Activated CD4-positive, alpha-beta T cell treated with anti-CD3 and anti-CD28 coated beads for 48 hours (primary cell): ENCODE results near the gene DNAAF8.

ENCODE experiments used
- DNase-seq: peaks from one replicate; pipeline ENCODE4 v3.0.0-alpha.2; 2020

The DNAAF8 gene

DNA sequence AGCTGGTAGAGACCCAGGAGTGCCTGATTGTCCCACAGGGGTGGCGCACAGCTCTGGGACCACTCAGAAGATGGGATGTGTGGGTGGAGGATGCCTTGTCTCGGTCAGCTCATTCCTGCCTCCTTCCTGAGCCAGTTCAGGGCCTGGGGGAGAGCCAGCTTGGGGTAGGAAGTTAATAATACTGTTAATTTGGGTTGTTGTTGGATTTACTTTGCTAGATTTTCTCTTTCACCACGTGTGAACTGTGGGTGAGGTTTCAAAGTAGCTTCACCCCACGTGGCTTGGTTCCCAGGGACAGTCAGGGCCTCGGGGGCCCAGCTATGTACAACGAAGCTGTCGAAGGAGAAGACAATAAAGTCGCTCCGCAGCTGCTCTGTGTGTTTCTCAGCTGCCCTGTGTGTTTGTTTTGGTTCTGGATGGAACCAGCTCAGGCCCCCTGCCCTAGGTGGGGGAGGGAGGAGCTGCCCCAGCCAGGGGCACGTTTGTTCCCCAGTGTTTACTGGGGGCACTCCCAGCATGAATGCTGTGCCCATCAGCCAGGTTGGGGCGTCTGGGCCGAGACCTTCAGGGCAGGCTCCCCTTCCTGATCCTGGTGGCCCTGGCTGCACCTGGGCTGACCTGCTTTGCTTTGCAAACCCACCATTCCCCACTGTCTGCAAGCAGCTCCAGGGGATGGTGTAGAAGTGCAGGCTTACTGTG is 38.7 kb upstream of the DNAAF8 start:
- no peak for DNase-seq

DNA sequence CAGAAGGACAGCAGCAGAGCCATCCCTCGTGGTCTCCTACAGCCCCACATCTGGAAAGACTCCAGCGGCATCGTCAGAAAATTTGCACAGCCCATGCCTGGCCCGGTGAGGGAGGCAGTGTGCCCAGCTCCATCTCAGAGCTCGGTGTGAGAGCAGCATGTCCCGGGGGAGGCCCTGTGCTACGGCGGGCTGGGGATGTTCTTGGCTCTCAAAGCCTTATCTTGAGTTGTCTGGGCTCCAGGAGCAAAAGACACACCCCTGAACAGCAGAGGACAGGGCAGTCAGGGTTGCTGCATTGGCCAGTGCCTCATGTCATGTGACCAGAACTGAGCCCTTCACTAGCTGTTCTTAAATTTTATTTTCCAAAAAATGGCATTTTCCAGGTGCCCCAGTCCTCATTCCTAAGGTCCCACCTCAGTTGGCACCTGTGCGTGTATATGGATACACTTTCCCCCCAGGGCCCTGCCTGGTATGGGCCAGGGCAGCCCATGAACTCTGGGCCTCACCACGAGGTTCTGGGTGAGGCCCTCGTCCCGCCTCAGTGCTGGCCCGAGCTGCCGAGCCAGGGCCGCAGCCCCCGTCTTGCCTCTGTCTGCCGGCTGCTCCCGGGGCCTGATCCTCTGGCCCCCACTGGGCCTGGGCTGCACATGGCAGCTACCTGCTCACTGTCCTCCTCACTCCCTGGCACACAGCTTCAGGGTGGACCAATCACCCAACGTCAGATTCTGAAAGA is 38.0 kb upstream of the DNAAF8 start:
- DNase-seq: no peak

DNA sequence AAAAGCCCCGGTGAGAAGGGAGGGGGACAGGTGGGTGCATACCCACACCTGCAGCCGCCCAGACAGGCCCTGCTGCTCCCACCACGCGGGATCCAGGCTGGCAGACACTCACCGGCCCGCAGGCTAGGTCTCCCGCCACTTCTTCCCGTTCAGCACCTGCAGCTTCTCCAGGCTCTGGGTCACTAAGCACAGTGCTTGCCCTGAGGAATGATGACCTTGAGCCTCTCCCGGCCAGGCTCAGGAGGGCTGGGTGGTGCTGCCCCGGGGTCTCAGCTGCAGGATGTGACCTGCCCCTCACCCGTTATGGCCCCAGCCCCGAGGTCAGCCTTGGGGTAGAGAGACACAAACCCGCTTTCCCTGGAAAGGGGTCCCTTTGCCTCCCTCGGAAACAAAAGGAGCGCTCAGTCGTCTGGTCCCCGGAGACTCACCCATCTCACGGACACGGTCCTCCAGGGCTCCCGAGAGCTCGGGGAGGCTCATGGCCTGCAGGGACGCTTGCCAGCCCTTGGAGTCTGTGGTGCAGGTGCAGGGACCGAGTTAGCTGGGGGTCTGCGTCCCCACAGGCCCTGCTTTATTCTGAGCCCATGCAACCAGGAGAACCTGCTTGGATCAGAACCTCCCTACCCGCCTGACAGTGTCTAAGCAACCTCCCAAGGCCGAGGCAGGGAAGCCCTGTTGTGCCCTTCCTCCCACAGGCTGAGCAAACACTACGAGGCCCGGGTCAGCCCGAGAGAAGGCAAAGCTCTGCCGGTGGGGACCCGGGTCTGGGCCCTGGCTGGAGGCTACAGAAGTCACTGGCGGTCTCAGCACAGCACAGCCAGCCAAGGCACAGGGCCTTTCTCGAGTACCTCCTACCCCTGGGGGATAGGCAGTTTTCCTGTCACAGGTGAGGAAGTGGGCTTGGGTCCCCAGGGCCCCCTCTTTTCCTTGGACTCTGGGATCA is 37.2 kb upstream of the DNAAF8 start:
- no peak for DNase-seq

DNA sequence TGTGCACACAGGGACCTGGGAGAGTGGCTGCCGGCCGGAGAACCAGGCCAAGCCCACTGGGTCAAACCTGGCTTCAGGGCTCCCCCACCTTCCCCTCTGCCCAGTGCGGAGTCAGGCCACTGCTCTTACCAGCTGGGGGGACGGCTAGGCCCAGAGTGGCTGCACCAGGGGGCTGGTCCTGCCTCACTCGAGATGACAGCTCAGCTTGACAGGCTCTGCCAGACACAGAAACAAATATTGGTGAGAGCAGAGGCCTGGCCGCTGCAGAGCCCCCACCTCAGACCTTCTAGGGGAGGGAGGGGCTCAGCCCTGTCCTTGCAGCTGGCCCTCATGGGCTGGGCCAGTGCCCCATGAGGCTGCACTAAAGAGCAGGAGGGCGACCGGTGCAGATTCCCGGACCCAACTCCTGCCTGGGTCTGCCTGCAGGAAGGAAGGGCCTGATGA is 36.5 kb upstream of the DNAAF8 start:
- no peak for DNase-seq

DNA sequence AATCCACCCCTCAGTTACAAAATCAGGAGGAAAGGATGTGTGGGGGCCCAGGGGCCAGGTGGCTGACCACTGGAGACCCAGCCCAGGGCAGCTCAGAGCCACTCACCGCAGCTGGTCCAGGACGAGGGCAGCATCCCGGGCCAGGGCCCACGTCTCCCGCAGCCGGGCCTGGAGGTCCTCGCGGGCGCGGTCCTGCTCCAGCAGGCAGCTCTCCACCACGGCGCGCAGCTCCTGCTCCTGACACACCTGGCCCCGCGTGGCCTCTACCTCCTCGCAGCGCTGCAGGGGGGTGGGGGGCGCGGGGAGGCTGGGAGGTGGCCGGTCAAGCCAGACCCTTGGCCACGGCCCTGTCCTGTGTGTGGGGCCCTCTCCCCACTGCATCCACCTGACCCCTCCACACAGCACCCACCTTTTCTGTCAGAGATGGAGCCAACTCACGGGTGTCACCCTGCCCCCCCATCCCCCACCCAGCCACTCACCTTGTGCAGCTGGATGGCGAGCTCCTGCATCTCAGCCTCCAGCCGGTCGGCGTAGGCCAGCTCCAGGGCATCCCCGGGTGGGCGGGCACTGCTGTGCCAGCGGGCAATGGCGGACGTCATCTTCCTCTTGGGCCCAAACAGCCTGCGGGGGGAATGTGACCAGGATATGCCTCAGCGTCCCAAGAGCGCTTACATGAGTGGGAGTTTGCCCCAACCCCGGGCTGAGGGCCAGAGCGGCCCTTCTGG is 35.9 kb upstream of the DNAAF8 start:
- DNase-seq: no peak

DNA sequence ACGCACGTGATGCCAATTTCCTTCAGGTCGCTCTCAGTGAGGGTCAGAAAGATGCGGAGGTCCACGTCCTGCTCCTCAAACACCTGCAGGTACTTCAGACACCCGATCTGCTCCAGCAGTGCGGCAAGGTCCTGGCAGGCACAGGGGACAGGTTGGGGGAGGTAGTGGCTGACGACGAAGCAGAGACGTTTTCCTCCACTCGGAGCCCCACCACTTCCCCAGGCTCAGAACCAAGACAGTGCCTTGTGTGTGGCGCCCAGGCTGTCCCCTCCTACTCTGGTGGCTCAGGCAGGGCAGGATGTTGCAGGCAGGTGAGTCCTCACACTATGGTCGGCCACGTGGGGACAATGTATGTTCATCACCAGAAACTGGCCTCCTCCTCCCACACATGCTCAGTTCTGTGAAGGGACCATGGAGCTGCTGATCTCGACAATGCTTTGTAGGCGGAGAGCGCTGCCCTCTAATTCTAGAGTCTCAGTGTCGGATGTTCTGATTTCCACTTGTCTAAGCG is 35.2 kb upstream of the DNAAF8 start:
- DNase-seq: no peak

DNA sequence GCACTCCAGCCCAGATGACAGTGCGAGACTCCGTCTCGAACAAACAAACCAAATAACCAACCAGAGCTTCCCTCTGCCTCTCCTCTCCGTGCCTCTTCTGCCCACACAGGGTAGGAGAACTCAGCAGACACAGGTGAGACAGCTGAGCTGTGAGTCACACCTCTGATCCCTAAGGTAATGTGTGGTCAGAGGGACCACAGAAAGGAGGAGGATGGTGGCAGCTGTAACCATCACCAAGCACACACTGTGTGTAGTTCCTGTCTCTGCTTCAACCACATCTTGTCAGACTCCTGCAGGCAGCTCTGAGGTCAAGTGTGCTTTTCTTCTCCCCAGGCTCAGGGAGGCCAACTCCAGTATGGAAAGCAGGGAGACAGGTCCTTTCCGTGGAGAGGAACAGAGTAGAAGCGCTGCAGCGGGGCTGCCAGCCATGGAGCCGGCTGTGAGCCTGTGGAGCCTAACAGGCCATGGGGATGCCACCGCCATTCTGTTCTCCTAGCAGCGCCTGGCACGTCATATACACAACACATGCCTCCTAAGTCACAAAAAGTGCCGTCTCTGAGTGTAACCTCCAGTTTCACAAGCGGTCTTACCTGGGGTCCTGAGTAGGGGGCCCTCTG is 33.8 kb upstream of the DNAAF8 start:
- DNase-seq: peak; percentile 35

DNA sequence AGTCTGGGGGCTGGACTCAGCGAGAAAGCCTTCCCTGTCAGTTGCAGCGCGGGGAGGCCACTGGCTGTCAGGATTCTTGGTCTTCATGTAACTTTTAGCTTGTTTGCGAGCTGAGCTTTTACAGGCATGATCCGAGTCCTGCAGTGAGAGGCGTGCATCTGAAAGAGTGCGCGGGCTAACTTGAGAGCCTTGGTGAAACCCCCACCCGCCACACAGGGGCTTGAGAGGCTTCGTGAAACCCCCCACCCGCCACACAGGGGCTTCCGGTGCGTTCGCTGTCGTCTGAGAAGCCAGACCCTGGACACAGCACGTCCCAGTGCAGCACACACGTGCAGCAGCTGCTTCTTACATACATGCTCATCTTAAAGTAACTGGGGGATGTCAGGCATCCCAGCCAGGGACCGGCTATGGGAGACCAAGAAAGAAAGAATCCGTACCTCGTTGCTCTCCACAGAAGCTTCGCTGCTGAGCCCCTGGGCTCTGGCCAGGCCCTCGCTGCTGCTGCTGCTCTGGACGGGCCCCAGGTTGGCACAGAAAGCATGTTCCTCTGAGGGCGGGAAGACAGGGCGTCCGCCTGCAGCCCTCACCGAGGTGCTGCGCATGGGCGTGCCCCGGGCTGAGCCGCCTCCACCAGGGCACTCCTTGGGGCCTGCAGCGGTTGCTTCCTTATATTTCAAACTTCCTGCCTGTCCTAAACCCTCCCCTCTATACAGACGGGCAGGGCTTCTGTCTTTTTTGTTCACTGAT is 33.2 kb upstream of the DNAAF8 start:
- no peak for DNase-seq

DNA sequence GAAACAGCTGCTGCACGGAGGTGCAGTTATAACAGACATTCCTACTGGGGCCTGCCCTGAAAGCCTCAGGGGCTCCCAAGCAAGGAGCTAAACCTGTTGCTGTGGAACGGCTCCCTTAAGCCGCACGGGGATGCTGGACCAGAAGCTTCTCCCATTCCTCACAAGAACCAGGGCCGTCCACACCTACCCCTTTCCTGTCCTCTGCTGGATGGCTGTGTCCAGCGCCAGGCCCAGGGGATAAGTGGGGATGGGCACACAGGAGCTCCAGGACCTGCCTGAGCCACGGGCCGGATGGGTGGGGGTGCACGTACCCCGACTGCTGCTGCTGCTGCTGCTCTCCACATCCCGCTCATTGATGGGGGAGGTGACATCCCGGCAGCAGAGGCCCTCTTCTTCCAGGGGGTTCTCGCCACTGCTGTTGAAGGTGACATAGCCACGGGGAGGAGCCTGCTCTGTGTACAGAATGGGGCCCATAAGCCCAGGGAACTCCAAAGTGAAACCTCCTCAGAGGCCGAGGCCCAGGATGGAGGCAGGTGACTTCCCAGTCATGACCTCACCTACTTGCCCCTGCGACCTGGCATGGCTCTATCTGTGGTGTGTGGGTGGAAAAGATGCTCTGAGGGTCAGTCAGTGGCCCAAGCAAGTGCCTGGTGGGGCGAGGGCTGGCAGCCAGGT is 32.4 kb upstream of the DNAAF8 start:
- DNase-seq: no peak

DNA sequence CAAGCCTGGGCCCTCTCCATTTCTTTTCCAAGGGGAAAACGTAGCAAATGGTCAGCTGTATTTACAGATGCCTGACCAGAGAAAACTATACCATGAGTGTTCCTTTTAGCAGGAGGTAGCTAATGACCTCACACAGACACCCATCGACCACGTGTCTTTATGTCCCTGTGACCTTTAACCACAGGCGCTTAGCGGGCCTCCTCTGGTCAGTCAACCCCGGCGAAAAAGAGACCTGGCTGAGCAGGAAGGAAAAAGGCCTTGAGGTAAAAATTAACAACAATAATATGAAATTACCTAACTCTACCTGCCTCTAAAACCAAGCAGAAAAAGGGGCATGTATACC is 31.9 kb upstream of the DNAAF8 start:
- DNase-seq: no peak

DNA sequence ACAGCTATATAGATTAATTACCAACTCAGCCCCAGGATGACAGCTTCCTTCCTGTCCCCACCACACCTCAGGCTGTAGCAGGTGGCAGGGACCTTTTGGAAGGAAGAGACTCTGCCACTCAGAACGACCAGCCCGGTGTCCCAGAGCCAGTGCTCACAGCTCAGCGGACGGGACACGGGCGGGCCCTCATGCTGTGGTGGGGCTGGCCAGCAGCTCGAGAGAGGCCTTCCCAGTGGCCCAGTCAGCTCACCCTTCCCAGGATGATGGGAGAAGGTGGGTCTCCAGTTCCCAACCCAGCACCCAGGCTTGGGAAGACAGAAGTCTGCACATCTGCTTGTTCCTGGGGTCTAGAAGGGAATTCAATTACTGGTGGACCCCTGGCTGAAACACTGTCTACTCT is 30.4 kb upstream of the DNAAF8 start:
- no peak for DNase-seq

DNA sequence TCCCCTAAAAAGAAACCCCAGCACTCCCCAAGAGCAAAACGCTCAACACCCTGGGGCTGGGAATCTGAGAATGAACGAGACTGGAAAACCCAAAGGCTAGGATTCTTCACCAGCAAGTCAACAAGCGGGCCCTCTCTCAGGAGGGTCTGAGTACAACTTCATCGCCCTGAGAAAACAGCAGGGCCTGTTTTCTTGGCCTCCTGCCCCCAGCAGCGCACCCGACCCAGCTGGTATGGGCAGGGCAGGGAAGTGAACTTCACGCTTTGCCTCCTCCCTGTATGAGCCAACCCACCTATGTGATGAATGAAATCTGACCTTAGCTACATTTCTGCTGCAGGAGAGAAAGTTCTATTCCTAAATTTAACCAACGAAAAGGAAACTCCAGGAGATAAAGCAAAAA is 29.8 kb upstream of the DNAAF8 start:
- DNase-seq: no peak

DNA sequence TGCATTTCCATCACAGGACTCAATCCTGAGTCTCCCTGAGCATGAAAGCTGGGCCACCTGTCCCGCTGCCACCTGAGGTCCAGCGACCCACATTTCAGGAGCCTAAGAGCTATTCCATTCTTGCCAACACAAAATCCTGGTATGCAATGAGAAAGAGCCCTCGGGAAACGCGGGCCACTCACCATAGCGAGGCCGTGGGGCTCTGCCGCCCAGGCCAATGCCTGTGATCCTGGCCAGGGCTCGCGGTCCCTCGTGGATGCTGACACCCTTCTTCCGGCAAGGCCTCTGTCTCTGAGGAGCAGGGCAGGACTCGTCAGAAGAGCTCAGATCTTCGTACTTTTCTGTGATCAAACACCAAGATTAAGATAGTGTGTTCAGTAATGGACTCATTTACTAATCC is 29.4 kb upstream of the DNAAF8 start:
- no peak for DNase-seq

DNA sequence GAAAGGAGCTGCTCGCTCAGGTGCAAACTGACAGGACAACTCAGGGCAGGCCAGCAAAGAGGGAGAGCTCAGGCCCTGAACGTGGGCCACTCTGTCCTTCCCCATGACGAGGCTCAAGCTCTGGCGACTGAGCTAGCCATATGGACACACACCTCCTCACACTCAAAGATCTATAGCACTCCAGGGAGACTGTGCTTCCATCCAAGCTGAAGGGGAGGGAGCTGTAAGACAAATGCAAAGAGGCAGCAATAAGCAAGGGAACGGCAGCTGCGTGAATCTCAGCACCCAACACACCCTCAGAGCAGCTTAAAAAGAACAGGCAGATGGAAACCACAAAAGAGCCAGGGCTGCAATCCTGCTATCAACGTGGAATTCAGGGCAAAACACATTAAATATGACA is 27.5 kb upstream of the DNAAF8 start:
- DNase-seq: no peak

DNA sequence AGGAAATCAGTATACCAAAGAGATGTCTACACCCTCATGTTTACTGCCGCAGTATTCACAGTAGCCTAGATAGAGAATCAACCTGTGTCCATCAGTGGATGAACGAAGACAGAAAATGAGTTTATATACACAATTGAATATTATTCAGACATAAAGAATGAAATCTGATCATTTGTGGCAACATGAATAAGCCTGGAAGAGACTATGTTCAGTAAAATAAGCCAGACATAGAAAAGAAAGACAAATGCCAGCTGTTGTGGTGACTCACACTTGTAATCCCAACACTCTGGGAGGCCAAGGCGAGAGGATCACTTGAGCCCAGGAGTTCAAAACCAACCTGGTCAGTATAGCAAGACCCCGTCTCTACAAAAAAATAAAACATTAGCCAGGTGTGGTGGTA is 24.9 kb upstream of the DNAAF8 start:
- no peak for DNase-seq

DNA sequence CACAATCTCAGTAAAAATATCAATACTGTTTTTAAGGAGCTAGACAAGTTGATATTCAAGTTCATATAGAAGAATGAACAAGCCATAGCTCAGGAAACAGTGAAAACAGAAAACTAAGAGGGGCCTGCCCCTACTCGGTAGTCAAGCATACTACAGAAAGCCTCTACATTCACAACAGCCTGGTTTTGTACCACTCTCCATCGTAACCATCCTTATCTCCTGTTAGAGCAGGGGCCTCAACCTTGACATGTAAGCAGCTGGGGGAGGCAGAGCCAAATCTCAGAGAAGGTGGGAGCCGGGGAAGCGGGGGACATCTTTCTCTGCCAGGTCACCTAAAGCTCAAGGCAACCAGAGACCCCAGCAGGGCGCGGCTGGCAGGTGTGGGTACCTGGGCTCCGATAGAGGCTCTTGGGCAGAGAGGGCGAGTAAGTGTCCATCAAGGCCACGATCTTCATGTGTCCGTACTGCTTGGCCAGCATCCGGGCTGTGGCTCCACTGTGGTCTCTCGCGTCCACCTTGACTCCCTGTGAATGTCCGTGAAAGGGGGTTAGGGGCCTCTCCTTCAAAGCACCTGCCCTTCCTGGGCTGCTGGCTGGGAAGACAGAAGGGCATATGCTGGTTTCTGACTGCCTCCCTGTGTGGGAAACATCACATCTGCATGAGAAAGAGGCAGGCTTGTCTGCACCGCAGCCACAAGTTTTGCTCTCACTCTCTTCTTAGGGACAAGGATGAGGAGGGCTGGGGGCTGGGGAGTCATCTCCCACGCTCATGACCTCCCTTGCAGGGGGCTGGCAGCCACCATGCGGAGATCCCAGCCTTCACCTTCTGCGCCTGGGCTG is 20.5 kb upstream of the DNAAF8 start:
- no peak for DNase-seq

DNA sequence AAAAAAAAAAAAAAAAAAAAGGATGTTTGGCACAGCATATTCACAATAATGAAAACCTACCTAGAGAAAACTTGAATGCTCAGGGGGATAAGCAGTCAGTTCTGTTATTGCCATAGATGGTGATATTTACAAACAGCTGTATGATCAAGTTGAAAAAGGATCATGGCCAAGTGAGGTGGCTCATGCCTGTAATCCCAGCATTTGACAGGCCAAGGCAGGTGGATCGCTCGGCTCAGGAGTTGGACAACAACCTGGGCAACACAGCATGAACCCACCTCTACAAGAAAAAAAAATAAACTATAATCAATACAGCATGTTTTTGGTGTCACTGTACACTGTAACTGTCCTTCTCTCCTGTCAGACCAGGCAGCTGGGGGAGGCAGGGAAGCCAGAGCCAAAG is 19.3 kb upstream of the DNAAF8 start:
- no peak for DNase-seq

DNA sequence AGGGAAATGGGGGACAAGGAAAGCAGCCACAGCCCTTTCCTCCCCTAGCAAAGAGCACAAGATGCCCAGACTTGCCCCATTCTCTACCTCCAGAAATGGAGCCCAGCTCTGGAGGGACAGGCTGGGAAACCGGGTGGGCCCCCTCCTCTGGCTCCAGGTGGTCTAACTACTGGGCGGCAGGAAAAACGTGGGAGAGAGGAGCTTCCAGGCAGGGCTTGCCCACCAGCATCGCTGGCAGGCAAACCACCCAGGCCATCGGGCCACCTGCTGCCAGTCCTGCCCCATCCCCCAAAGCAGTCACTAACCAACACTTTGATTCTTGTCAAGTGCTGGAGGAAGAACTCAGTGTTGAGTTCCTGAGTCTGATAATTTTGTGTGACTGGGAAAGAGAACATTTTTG is 15.9 kb upstream of the DNAAF8 start:
- no peak for DNase-seq

DNA sequence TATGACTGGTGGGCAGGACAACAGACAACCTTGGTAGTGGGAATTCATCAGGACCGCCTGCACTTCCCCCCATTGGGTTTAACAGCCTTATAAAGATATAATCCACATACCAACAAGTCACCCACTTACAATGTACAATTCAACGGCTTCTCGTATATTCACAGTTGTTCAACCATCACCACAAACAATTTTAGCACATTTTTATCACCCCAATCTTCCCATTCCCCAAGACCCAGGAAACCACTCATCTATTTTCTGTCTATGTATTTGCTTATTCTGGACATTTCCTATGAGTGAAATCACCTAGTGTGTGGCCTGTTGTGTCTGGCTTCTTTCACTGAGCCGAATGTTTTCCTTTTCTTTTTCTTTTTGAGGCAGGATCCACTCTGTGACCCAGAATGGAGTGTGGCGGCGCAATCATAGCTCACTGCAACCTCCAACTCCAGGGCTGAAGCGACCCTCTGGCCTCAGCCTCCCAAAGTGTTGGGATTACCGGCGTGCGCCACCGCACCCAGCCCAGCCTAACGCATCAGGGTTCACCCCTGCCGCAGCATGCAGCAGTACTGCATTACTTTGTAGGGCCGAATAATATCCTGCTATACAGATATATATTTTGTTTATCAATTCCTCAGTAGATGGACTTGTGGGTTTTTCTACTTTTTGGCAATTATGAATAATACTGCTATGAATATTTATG is 11.1 kb upstream of the DNAAF8 start:
- no peak for DNase-seq
